Measurements from ENCODE around the gene ITGB1. TPM values are rescaled to one million over a fixed set of nuclear protein-coding genes. Genes with fewer than 3 reads are reported as not detected.
"Not testable (repeated sequence)": the region's sequence is repeated elsewhere in the genome, so short reads cannot be mapped to it uniquely, and the experiment has no call there.

ITGB1 gene
- total and polyA plus RNA-seq, 10 of the 15 experiments (the other 5 are each of a cell fraction or from before 2014, with no cell fraction given), result 2.8 to 20.7 (median 10.4) TPM

- BruUV-seq (replicated peaks); H3K9ac ChIP-seq (ENCODE audit: control insufficient read depth, insufficient read depth, low read length); H3K36me3 ChIP-seq (ENCODE audit: control insufficient read depth in 2 of 2, insufficient read depth in 2 of 2, low read length in 1 of 2); H3K4me3 ChIP-seq; POLR2A ChIA-PET; H3K4me1 ChIP-seq (ENCODE audit: control insufficient read depth, insufficient read depth, low read length); intact Hi-C loops (cut with micrococcal nuclease; ENCODE audit: unreplicated experiment); H4K20me1 ChIP-seq (ENCODE audit: control insufficient read depth, insufficient read depth); ATAC-seq; in situ Hi-C loops (cut with MboI); H2AFZ ChIP-seq (ENCODE audit: control insufficient read depth, low read depth, low read length); H3K27me3 ChIP-seq (replicated peaks in 1 of 2; ENCODE audit: control insufficient read depth in 2 of 2, insufficient read depth in 2 of 2, low read length in 1 of 2); H3K9me3 ChIP-seq (replicated peaks; ENCODE audit: control insufficient read depth, insufficient read depth, low read length); H3K4me2 ChIP-seq (ENCODE audit: control insufficient read depth, insufficient read depth); FAIRE-seq; H3K79me2 ChIP-seq (ENCODE audit: control insufficient read depth, insufficient read depth, low read length); DNase-seq (ENCODE audit: low read depth, low spot score); H3K27ac ChIP-seq (ENCODE audit: control insufficient read depth, insufficient read depth): not testable (repeated sequence)
- 89% methylated on average over 14 of the region's 14 CpGs for WGBS (ENCODE audit: insufficient coverage, insufficient replicate concordance, low lambda C conversion rate, missing lambda C conversion rate)
- ChIA-PET RAD21 (ENCODE audit: unreplicated experiment) (interaction anchor here (0.6 kb wide), 1 partner anchor 48 kb away, joined by 3 read pairs; no protein-coding TSS in a partner anchor), CTCF (interaction anchor here (0.9 kb wide), 1 partner anchor 29 kb away, joined by 3 read pairs; no protein-coding TSS in a partner anchor), SMC1A (ENCODE audit: uncharacterized antibody, unreplicated experiment) (interaction anchor here (1.6 kb wide), 1 partner anchor 29 kb away, joined by 4 read pairs; no protein-coding TSS in a partner anchor)
Measured at GRCh38 chr10:32979719-32980118, 21.7 kb upstream of the ITGB1 start.

- Histone ChIP-seq H3K4me1 (ENCODE audit: control insufficient read depth, insufficient read depth, low read length) (no peaks in the 10 kb centered on the region; the same call in 1 of the 2 replicates), H2AFZ (ENCODE audit: control insufficient read depth, low read depth, low read length) (no peak overlapping the region), H3K27ac (ENCODE audit: control insufficient read depth, insufficient read depth) (no peak overlapping the region), H3K9me3 (replicated peaks; ENCODE audit: control insufficient read depth, insufficient read depth, low read length) (no peaks in the 10 kb centered on the region), H3K4me2 (ENCODE audit: control insufficient read depth, insufficient read depth) (no peak overlapping the region), H3K4me3 (no peak overlapping the region), H3K36me3 (ENCODE audit: control insufficient read depth in 2 of 2, insufficient read depth in 2 of 2, low read length in 1 of 2) (no peaks in the 10 kb centered on the region), H3K27me3 (replicated peaks in 1 of 2; ENCODE audit: control insufficient read depth in 2 of 2, insufficient read depth in 2 of 2, low read length in 1 of 2) (no peaks in the 10 kb centered on the region; a peak in 1 of 4 replicates), H3K9ac (ENCODE audit: control insufficient read depth, insufficient read depth, low read length) (no peak overlapping the region), H4K20me1 (ENCODE audit: control insufficient read depth, insufficient read depth) (no peaks in the 10 kb centered on the region), H3K79me2 (ENCODE audit: control insufficient read depth, insufficient read depth, low read length) (no peaks in the 10 kb centered on the region)
- RAD21 ChIA-PET (ENCODE audit: unreplicated experiment), result interaction anchor here (0.6 kb wide), 1 partner anchor 48 kb away, joined by 3 read pairs; no protein-coding TSS in a partner anchor
- 77% methylated on average over 3 of the region's 3 CpGs for WGBS (ENCODE audit: insufficient coverage, insufficient replicate concordance, low lambda C conversion rate, missing lambda C conversion rate)
- in situ Hi-C loops (cut with MboI), result no loop called here
- FAIRE-seq (no peak), DNase-seq (ENCODE audit: low read depth, low spot score) (no peak), ATAC-seq (no peak)
- CTCF ChIA-PET, result no interaction called here
- POLR2A ChIA-PET, result no interaction called here
- no TSS peak for BruUV-seq (replicated peaks)
- intact Hi-C loops (cut with micrococcal nuclease; ENCODE audit: unreplicated experiment), result no loop called here
- SMC1A ChIA-PET (ENCODE audit: uncharacterized antibody, unreplicated experiment), result no interaction called here
- TF ChIP-seq GATAD2B (conservative IDR thresholded peaks at IDR 0.05; ENCODE audit: low read depth) (no peak), RCOR1 (conservative IDR thresholded peaks at IDR 0.05; ENCODE audit: low read depth, low read length) (no peak), SREBF2 (IDR thresholded peaks at IDR 0.05; ENCODE audit: low read length) (no peak), ZNF217 (IDR thresholded peaks at IDR 0.05) (no peak), PBX3 (IDR thresholded peaks at IDR 0.05; ENCODE audit: insufficient replicate concordance, low read depth, low read length) (no peak)
Measured at GRCh38 chr10:32979041-32979440, 21.0 kb upstream of the ITGB1 start.

- CTCF ChIA-PET, ATAC-seq: not testable (repeated sequence)
Measured at GRCh38 chr10:32977846-32978809, 20.1 kb upstream of the ITGB1 start.

More at GRCh38 chr10:32977846-32978809, 20.1 kb upstream of the ITGB1 start:
- H2AFZ ChIP-seq (ENCODE audit: control insufficient read depth, low read depth, low read length); H3K4me1 ChIP-seq (ENCODE audit: control insufficient read depth, insufficient read depth, low read length); SMC1A ChIA-PET (ENCODE audit: uncharacterized antibody, unreplicated experiment); RAD21 ChIA-PET (ENCODE audit: unreplicated experiment); H3K79me2 ChIP-seq (ENCODE audit: control insufficient read depth, insufficient read depth, low read length); H3K27me3 ChIP-seq (replicated peaks in 1 of 2; ENCODE audit: control insufficient read depth in 2 of 2, insufficient read depth in 2 of 2, low read length in 1 of 2); H3K4me3 ChIP-seq; intact Hi-C loops (cut with micrococcal nuclease; ENCODE audit: unreplicated experiment); FAIRE-seq; H3K36me3 ChIP-seq (ENCODE audit: control insufficient read depth in 2 of 2, insufficient read depth in 2 of 2, low read length in 1 of 2); DNase-seq (ENCODE audit: low read depth, low spot score); H3K4me2 ChIP-seq (ENCODE audit: control insufficient read depth, insufficient read depth); H3K27ac ChIP-seq (ENCODE audit: control insufficient read depth, insufficient read depth); H4K20me1 ChIP-seq (ENCODE audit: control insufficient read depth, insufficient read depth); in situ Hi-C loops (cut with MboI); BruUV-seq (replicated peaks); H3K9me3 ChIP-seq (replicated peaks; ENCODE audit: control insufficient read depth, insufficient read depth, low read length); POLR2A ChIA-PET; H3K9ac ChIP-seq (ENCODE audit: control insufficient read depth, insufficient read depth, low read length): not testable (repeated sequence)
- WGBS (ENCODE audit: insufficient coverage, insufficient replicate concordance, low lambda C conversion rate, missing lambda C conversion rate), result 57% methylated on average over 4 of the region's 4 CpGs
